Measurements from ENCODE around the gene AVPI1. TPM values are rescaled to one million over a fixed set of nuclear protein-coding genes. Genes with fewer than 3 reads are reported as not detected.
"Not testable (repeated sequence)": the region's sequence is repeated elsewhere in the genome, so short reads cannot be mapped to it uniquely, and the experiment has no call there.

Gene AVPI1
- total RNA-seq, 2 experiments from 2014 or later, result 1.1 to 1.7 TPM

DNA sequence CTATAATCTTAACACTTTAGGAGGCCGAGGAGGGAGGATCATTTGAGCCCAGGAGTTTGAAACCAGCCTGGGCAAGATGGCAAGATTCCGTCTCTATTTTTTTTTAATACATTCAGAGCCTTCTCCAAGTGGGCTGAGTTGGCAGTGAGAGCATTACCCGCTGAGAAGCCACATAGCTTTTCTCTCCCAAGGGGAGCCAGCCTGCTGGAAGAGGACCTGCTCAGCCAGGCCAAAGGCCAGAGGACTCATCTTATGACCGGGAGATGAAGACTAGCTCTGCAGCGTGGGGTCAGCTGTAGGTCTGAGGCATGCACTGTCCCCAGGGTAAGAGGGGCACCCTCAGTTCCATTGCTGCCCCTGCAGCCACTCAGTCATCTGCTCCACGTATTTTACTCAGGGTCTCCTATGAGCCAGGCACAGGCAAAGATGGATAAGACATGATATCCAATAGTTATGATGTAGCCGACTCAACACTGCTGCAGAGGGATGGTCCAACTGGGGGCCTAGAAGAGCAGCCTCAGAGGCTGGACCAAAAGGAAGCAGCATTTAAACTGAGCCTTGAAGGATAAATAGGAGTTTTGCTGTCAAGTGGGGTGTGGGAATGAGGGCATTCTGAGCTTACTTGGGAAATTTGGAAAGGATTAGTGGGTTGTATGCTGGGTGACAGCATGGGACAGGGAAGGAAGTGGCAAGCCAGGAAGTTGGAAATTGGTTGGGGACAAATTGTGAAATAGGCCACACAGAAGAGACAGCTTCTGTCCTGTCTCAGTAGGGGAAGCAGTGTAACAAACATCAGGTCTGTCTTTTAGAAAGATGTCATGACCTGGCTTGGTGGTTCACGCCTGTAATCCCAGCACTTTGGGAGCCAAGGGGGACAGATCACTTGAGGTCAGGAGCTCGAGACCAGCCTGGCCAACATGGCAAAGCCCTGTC is 24.9 kb upstream of the AVPI1 start:
- no peak overlapping the region for H3K4me3 Mint-ChIP-seq
- POLR2A ChIA-PET, result no interaction called here
- H3K36me3 Mint-ChIP-seq (ENCODE audit: low read depth), result no peaks in the 10 kb centered on the region
- peaks cover 26% of the 10 kb centered on the region for H3K27me3 Mint-ChIP-seq (ENCODE audit: low read depth)
- DNase-seq, result no peak
- ATAC-seq, result no peak
- no peak overlapping the region for H3K27ac Mint-ChIP-seq
- H3K9me3 Mint-ChIP-seq (ENCODE audit: insufficient read depth), result no peaks in the 10 kb centered on the region
- CTCF ChIA-PET, result interaction anchor here (0.6 to 11.1 kb wide), 5 partner anchors 10 to 211 kb away, joined by 3 to 171 read pairs (median 25); partner anchors contain the start of gene ZFYVE27
- H3K4me1 Mint-ChIP-seq (ENCODE audit: low read depth), result peaks cover 20% of the 10 kb centered on the region

DNA sequence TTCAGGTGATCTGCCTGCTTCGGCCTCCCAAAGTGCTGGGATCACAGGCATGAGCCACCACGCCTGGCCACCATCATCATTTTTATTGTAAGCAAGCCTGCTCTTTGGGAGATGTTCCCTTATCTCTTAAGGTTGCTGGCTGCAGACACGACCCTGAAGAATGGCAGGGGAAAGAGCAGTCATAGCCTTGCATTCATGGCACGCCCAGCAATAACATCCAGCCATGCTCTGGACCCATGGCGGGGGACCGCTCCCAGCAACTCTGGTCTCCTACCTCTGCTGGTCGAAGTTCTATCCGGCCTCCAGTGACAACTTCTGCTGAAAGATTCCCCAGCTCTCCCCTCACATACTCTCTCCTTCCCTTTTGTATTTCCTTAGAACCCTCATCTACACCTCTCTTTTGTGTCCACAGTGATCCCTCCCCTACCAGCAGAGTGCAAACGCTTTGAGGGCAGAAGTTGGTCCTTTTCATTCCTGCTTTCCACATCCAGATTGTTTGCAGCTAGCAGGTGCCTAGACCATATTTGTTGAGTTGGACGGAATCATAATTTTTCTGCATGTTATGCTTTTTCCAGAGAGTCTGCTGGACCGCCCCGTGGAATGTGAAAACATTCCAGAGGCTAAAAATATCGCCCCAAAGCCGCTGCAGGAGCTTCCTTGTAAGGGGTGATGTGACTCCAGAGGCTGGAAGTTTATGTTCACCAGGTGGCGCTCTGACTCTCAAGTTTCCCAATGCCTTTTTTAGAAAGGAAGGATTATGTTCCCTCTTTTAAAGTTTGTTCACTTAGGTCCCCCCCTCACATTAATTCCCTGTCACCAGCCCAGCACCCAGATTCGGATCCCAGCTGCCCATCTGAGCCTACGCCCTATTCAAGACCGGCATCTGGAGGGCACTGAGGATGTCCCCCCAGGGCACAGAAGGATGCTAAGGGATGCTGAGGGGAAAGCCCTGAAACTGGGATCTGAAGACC is 22.2 kb upstream of the AVPI1 start:
- H3K27me3 Mint-ChIP-seq (ENCODE audit: low read depth), result peaks cover 21% of the 10 kb centered on the region

DNA sequence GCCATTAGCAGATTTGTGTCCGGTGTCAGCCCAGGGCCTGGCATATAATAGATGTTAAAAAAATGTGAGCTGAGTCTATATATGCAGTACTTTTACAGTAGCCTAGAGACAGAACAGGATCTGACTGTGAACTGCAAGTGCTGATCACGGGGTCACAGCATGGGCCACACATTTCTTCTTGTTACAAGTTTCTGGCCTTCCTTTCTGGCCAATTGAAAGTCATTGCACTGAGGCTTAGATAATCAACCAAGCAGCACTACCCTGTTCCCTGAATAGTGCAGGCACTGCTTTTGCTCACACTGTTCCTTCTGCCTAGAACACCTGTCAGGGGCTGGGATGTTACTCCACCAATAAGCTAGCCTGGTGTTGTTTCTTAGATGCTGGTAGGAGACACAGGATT is 21.1 kb upstream of the AVPI1 start:
- DNase-seq, result no peak

More for the DNA sequence above, 22.2 kb upstream of the AVPI1 start:
- peaks cover 8% of the 10 kb centered on the region for H3K4me1 Mint-ChIP-seq (ENCODE audit: low read depth)
- H3K9me3 Mint-ChIP-seq (ENCODE audit: insufficient read depth), result no peaks in the 10 kb centered on the region
- peak; percentile 53 for DNase-seq
- no peak overlapping the region for H3K4me3 Mint-ChIP-seq
- no peak overlapping the region for H3K27ac Mint-ChIP-seq
- CTCF ChIA-PET, result interaction anchor here (0.6 to 11.1 kb wide), 16 partner anchors 8 to 336 kb away, joined by 3 to 171 read pairs (median 4); partner anchors contain the start of genes AVPI1, GOLGA7B and ZFYVE27
- no peaks in the 10 kb centered on the region for H3K36me3 Mint-ChIP-seq (ENCODE audit: low read depth)
- POLR2A ChIA-PET, result interaction anchor here (0.6 to 1.1 kb wide), 3 partner anchors 27 to 1550 kb away, joined by 3 to 5 read pairs (median 3); partner anchors contain the start of gene ZFYVE27
- ATAC-seq, result no peak

DNA sequence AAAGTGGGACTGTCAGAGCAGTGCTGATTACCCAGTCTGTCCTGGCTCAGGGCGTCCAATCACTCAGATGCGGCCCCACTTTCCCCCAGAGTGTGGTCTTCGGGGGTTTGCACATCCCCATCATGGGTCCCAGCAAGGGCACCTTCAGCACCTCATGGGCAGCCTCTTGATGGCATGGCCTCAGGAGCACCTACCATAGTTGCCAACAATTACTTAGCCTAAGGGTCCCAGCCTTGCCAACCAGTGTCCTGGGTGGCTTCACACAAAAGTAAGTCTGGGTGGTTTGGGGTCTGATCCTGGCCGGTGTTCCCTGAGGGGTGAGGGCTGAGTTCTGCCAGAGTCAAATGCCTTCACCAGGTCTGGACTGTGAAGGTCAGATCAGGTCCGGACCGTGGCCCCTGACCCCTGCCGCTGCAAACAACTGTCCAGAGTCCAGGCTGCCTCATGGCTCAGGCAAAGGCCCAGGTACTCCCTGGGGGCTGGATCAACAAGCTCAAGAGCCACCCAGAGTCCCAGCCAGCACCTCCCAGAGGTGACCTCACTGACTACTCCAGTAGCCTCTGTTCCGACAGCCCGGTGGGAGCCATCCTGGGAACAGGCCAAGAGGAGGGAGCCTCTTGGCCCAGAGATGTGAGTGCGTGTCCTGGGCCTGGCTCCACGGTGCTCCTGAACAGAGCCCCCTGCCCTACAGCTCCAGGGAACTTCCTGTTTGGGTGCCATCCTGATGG is 20.3 kb upstream of the AVPI1 start:
- ATAC-seq (no peak), DNase-seq (no peak)
- POLR2A ChIA-PET, result no interaction called here
- H3K4me3 Mint-ChIP-seq, result no peak overlapping the region
- peaks cover 24% of the 10 kb centered on the region for H3K27me3 Mint-ChIP-seq (ENCODE audit: low read depth)
- no peak overlapping the region for H3K27ac Mint-ChIP-seq
- no peaks in the 10 kb centered on the region for H3K9me3 Mint-ChIP-seq (ENCODE audit: insufficient read depth)
- CTCF ChIA-PET, result interaction anchor here (1.4 to 11.1 kb wide), 3 partner anchors 23 to 25 kb away, joined by 4 to 171 read pairs (median 75); partner anchors contain the start of gene ZFYVE27
- H3K4me1 Mint-ChIP-seq (ENCODE audit: low read depth), result no peaks in the 10 kb centered on the region
- H3K36me3 Mint-ChIP-seq (ENCODE audit: low read depth), result no peaks in the 10 kb centered on the region

More for the DNA sequence above, 21.1 kb upstream of the AVPI1 start:
- ChIA-PET POLR2A (interaction anchor here (1.1 kb wide), 1 partner anchor 28 kb away, joined by 3 read pairs; the partner anchor contains the start of gene ZFYVE27), CTCF (interaction anchor here (1.0 to 11.1 kb wide), 6 partner anchors 11 to 337 kb away, joined by 3 to 171 read pairs (median 18); partner anchors contain the start of genes AVPI1 and ZFYVE27)
- H3K9me3 Mint-ChIP-seq (ENCODE audit: insufficient read depth), result no peaks in the 10 kb centered on the region
- ATAC-seq, result no peak
- no peak overlapping the region for H3K4me3 Mint-ChIP-seq
- H3K36me3 Mint-ChIP-seq (ENCODE audit: low read depth), result no peaks in the 10 kb centered on the region
- peaks cover 5% of the 10 kb centered on the region for H3K4me1 Mint-ChIP-seq (ENCODE audit: low read depth)
- no peak overlapping the region for H3K27ac Mint-ChIP-seq
- peaks cover 27% of the 10 kb centered on the region for H3K27me3 Mint-ChIP-seq (ENCODE audit: low read depth)

DNA sequence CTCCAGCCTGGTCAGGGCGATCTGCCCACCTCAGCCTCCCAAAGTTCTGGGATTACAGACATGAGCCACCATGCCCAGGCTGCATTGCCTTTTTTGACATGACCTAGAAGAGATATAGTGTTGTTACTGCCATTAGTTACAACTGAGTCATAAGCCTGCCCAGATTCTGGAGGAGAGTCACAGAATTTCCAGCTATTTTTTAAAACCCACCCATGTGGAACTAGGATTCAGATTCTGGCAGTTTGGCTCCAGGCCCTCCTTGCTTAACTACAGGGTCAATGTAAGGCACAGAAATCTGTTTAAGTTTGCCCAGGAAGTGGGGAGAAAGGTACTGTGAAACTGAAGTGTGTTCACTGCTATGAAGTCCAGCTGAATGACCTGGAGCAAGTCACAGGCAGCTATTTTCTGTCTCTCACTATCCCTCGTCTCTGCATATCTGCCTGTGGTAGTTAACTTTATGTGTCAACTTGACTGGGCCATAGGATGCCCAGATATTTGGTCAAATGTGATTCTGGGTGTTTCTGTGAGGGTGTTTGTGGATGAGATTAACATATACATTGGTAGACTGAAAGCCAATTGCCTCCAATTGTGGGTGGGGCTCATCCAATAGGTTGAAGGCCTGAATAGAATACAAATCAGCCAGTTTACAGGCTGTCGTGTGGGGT is 18.1 kb upstream of the AVPI1 start:
- DNase-seq (no peak), ATAC-seq (no peak)
- no peaks in the 10 kb centered on the region for H3K9me3 Mint-ChIP-seq (ENCODE audit: insufficient read depth)
- no peak overlapping the region for H3K4me3 Mint-ChIP-seq
- H3K27me3 Mint-ChIP-seq (ENCODE audit: low read depth), result peaks cover 21% of the 10 kb centered on the region
- ChIA-PET CTCF (interaction anchor here (1.2 to 6.4 kb wide), 2 partner anchors 25 to 29 kb away, joined by 3 to 75 read pairs; no protein-coding TSS in a partner anchor), POLR2A (no interaction called here)
- H3K36me3 Mint-ChIP-seq (ENCODE audit: low read depth), result no peaks in the 10 kb centered on the region
- H3K27ac Mint-ChIP-seq, result no peak overlapping the region
- no peaks in the 10 kb centered on the region for H3K4me1 Mint-ChIP-seq (ENCODE audit: low read depth)

DNA sequence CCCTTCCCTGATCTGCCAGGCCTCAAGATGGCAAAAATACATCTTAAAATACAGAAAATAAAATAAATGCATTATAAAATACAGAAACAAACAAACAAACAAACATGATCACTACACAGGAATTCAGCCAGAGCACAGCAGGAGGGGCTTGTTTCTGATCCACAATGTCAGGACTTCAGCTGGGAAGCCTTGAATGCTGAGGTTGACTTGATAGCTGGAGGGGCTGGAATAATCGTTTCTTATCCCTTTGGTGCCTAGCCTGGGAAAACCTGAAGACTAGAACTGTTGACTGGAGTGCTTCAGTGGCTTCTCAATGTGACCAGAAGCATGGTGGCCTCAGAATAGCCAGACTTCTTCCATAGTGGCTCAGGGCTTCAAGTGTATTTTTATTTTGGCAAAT is 17.3 kb upstream of the AVPI1 start:
- no peaks in the 10 kb centered on the region for H3K36me3 Mint-ChIP-seq (ENCODE audit: low read depth)
- POLR2A ChIA-PET, result no interaction called here
- H3K27me3 Mint-ChIP-seq (ENCODE audit: low read depth), result peaks cover 20% of the 10 kb centered on the region
- no peak for ATAC-seq
- DNase-seq, result no peak
- H3K9me3 Mint-ChIP-seq (ENCODE audit: insufficient read depth), result no peaks in the 10 kb centered on the region
- H3K4me3 Mint-ChIP-seq, result no peak overlapping the region
- no peak overlapping the region for H3K27ac Mint-ChIP-seq
- no peaks in the 10 kb centered on the region for H3K4me1 Mint-ChIP-seq (ENCODE audit: low read depth)
- CTCF ChIA-PET, result interaction anchor here (0.6 to 6.4 kb wide), 2 partner anchors 26 to 339 kb away, joined by 3 to 75 read pairs; no protein-coding TSS in a partner anchor

DNA sequence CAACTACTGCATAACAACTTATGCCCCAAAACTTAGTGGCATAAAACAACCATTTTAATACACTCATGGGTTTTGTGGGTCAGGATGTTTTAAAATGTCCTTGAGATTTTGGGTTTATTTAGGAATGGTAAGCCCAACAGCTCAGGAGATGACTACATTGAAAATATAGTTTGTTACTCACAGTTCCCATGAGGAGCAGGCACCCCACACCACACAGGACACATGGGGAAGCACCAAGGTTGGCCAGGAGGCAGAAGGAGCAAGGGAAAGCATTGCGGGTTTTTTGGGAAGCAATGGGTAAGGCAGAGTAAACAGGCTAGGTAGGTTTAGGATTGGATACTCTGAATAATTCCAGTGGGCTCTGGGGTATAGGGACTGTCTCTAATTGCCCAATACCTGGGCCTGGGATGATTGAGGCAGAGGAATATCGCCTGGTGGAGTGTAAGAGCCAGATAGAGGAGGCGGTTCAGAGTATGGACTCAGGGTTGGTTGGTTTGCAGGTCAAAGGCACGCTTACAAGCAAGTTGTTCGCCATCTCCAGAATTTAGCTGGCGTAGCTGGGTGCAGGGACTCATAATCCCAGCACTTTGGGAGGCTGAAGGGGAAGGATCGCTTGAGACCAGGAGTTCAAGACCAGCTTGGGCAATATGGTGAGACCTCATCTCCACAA is 16.5 kb upstream of the AVPI1 start:
- Mint-ChIP-seq H3K36me3 (ENCODE audit: low read depth) (no peaks in the 10 kb centered on the region), H3K4me1 (ENCODE audit: low read depth) (no peaks in the 10 kb centered on the region), H3K9me3 (ENCODE audit: insufficient read depth) (no peaks in the 10 kb centered on the region), H3K4me3 (no peak overlapping the region), H3K27me3 (ENCODE audit: low read depth) (peaks cover 15% of the 10 kb centered on the region), H3K27ac (no peak overlapping the region)
- ATAC-seq (no peak), DNase-seq (no peak)
- POLR2A ChIA-PET, result no interaction called here
- CTCF ChIA-PET, result interaction anchor here (0.8 to 6.4 kb wide), 5 partner anchors 17 to 337 kb away, joined by 3 to 75 read pairs (median 43); partner anchors contain the start of gene AVPI1

DNA sequence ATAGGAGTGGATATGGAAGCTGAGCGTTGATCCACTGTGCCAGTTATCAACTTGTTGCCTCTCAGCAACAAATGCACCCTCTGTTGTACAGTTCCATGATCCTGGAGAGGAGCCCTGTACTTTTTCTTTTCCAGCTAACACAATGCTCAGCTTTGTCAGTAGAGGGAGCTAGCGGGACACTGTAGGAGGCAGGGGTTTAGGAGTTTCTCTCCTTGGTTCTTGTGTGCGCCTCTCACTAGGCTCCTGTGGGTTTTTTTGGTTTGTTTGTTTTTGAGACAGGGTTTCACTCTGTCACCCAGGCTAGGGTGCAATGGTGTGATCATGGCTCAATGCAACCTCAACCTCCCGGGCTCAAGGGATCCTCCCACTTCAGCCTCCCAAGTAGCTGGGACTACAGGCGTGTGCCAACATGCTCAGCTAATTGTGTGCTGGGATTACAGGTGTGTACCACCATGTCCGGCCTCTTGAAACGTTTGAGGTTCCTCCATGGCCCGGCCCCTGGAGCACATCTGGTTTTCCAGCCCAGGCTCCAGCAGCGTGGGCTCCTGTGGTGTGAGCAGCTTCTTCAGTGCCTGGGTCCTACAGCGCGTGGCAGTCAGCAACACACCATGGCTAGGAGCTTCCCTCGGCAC is 14.5 kb upstream of the AVPI1 start:
- POLR2A ChIA-PET, result no interaction called here
- CTCF ChIA-PET, result interaction anchor here (0.6 to 6.4 kb wide), 26 partner anchors 8 to 344 kb away, joined by 3 to 75 read pairs (median 7); partner anchors contain the start of genes ANKRD2, AVPI1, MARVELD1 and PI4K2A
- Mint-ChIP-seq H3K36me3 (ENCODE audit: low read depth) (no peaks in the 10 kb centered on the region), H3K4me3 (no peak overlapping the region), H3K4me1 (ENCODE audit: low read depth) (no peaks in the 10 kb centered on the region), H3K27me3 (ENCODE audit: low read depth) (peaks cover 18% of the 10 kb centered on the region), H3K27ac (no peak overlapping the region), H3K9me3 (ENCODE audit: insufficient read depth) (no peaks in the 10 kb centered on the region)
- ATAC-seq (peak; percentile 91), DNase-seq (peak; percentile 70)

DNA sequence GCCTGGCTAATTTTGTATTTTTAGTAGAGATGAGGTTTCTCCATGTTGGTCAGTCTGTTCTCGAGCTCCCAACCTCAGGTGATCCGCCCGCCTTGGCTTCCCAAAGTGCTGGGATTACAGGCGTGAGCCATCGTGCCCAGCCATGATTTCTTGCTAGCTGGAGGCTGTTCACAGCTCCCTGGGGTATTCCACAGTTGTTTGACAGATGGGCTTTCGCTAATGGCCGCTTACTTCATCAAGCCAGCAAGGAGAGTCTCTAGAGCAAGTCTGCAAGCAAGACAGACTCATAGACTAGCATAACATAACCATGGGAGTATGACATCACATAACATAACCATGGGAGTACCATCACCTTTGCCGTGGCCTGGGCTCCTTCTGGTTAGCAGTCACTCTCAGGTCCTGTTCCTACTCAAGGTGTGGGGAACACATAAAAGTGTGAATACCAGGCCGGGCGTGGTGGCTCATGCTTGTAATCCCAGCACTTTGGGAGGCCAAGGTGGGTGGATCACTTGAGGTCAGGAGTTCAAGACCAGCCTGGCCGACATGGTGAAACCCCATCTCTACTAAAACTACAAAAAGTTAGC is 11.1 kb upstream of the AVPI1 start:
- POLR2A ChIA-PET, DNase-seq: not testable (repeated sequence)
- CTCF ChIA-PET, result interaction anchor here (0.9 to 2.2 kb wide), 7 partner anchors 11 to 33 kb away, joined by 3 to 15 read pairs (median 4); partner anchors contain the start of gene AVPI1

More for the DNA sequence above, 11.1 kb upstream of the AVPI1 start:
- not testable (repeated sequence) for H3K4me1 Mint-ChIP-seq (ENCODE audit: low read depth); H3K9me3 Mint-ChIP-seq (ENCODE audit: insufficient read depth); H3K4me3 Mint-ChIP-seq; ATAC-seq; H3K27ac Mint-ChIP-seq; H3K36me3 Mint-ChIP-seq (ENCODE audit: low read depth)
- peaks cover 14% of the 10 kb centered on the region for H3K27me3 Mint-ChIP-seq (ENCODE audit: low read depth)
